ENCODE data around the gene SYT8.

The SYT8 gene

GRCh38 chr11:1846453-1846932 is 11.7 kb downstream of the SYT8 start:
- no peak for DNase-seq

GRCh38 chr11:1847006-1847735 is 12.4 kb downstream of the SYT8 start:
- DNase-seq = no peak

- DNase-seq = no peak
These were observed 13.3 kb downstream of the SYT8 start for GRCh38 chr11:1847926-1848639.

GRCh38 chr11:1848640-1849430 is 14.0 kb downstream of the SYT8 start:
- DNase-seq = no peak

- DNase-seq = no peak
These were observed 16.8 kb downstream of the SYT8 start for GRCh38 chr11:1851468-1852180.

GRCh38 chr11:1852271-1852876 is 17.6 kb downstream of the SYT8 start:
- no peak for DNase-seq

GRCh38 chr11:1852877-1853276 is 18.1 kb downstream of the SYT8 start, which contains the start of gene LSP1:
Gene LSP1 (plus strand): TSS chr11:1853084. CDS start chr11:1853145, 61 bp downstream.
- peak; percentile 75 for DNase-seq

GRCh38 chr11:1853376-1854131 is 18.8 kb downstream of the SYT8 start:
- no peak for DNase-seq

GRCh38 chr11:1854132-1854948 is 19.6 kb downstream of the SYT8 start:
- DNase-seq = no peak

GRCh38 chr11:1854949-1855885 is 20.4 kb downstream of the SYT8 start:
- DNase-seq = no peak

- DNase-seq = no peak
These were observed 21.1 kb downstream of the SYT8 start for GRCh38 chr11:1855886-1856265.

- no peak for DNase-seq
These were observed 21.7 kb downstream of the SYT8 start for GRCh38 chr11:1856306-1857005.

- no peak for DNase-seq
These were observed 22.3 kb downstream of the SYT8 start for GRCh38 chr11:1857064-1857463.

- DNase-seq = no peak
These were observed 23.4 kb downstream of the SYT8 start for GRCh38 chr11:1858154-1858553.

- DNase-seq = no peak
These were observed 23.8 kb downstream of the SYT8 start for GRCh38 chr11:1858576-1858975.

GRCh38 chr11:1859004-1859403 is 24.2 kb downstream of the SYT8 start:
- DNase-seq = no peak

GRCh38 chr11:1860108-1860507 is 25.3 kb downstream of the SYT8 start:
- no peak for DNase-seq

All from activated naive CD4-positive, alpha-beta T cell treated with anti-CD3 and anti-CD28 coated beads, Interleukin-2, amount 50 U/mL, for 16 hours (primary cell).